IPS-NIHi7 (cell line): ENCODE data around the gene GK.
"Not testable (repeated sequence)": the region's sequence is repeated elsewhere in the genome, so short reads cannot be mapped to it uniquely, and the experiment has no call there.

Source experiments
- DNase-seq: peaks from one replicate; pipeline ENCODE4 v3.0.0; 2012; ENCODE audit warnings: mixed read lengths; ENCODE audit errors: extremely low spot score

GK gene

GRCh38 chrX:30706216-30706775 lies 53.1 kb downstream of the GK start:
- DNase-seq, result no peak

DNA sequence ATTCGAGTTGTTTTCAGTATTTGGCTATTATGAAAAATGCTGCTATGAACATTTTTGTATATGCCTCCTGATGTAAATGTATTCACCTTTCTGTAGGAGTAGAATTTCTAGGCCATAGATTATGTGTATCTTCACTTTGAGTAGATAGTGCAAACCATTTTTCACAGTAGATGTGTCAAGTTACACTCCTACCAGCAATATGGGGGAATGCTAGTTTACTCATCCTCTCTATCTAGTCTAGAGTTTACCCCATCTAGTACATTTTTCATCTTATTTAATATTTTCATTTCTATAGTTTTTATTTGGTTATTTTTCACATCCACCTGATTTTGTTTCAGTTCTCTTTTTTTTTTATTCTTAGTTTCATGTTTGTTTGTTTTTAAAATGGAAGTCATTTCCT lies 59.0 kb downstream of the GK start:
- DNase-seq, result no peak

GRCh38 chrX:30713061-30713525 lies 59.9 kb downstream of the GK start:
- DNase-seq, result peak; percentile 74

GRCh38 chrX:30714138-30714537 lies 60.9 kb downstream of the GK start:
- no peak for DNase-seq

DNA sequence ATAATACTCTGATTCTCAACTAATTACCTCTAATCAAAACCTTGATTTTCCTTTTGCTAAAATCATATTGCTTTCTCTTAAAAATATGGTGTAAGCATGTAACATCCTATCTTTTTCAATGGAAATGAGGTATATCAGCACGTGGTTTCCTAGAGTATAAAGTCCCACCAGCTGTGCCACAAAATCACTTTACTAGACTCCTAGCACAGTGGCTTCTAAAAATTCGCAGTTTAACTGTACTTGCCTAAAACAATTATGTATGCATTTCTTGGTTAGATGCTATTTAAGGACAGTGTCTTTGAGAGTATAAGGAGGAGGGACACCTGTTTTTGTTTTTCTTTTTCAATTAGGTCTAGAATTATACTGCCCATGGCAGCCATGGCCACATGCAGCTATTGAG lies 62.8 kb downstream of the GK start:
- no peak for DNase-seq

DNA sequence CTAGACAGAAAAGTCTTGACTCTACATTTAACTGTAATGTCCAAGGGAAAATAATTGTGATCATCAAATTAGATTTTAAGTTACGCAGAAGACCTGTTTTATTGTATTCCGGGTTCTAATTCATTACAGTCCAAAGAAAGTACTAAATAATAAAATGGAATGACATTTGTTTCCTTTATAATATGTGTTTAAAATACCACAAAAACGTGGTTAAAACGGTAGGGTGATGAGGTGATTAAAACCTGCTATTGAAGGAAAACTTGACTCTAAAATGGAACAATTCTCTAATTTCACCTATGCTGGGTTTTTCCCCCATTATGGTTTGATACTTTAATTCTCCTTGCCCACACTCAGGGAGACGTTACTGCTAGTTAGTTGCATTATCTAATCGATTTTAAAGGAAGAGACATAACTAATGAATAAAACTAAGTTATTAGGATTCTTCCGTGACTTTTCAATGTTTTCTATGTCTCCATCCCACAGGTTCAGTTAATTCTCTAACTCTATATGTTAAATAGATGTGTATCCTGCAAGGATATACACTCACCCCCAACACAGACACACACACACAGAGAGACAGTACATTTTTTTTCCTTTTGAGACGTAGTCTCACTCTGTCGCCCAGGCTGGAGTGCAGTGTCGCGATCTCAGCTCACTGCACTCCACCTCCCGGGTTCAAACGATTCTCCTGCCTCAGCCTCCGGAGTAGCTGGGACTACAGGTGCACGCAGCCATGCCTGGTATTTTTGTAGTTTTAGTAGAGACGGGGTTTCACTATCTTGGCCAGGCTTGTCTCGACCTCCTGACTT lies 80.8 kb downstream of the GK start:
- no peak for DNase-seq

DNA sequence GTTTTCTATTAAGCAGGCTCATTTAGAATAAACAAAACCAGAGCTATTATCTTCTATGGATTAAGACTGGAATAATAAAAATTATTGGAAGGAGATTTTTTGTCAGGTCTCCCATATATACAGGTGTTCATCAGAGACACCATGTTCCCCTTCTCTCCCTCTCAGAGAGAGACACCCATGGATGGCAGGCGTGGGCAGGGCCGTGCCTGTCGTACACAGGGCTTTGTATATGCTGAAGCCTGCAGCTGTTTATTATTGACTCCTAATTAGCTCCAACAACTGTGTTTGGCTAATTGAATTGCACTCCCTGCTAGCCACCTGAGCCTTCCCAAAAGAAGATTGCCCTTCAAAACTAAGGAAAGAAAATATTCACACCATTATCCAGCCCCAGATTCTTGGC lies 81.6 kb downstream of the GK start:
- DNase-seq, result no peak

DNA sequence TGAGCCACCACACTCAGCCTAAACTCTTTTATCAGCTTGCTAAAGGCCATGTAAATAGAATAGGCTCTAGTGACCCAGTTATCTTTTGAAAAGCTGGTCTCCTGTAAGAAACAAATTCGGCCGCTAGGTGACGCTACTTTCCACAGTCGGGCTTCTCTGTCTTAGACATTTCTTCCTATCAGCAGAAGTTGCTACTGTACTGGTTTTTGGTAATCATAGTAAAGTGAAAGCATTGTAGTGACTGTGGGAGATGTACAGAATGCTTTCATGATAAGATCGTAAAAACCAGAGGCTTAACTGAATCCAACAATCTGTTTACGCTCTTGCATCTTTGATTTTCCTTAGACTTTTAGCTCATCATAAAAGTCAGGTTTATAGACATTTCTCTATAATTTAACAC lies 82.6 kb downstream of the GK start:
- DNase-seq, result peak; percentile 68

- no peak for DNase-seq
These were observed 88.3 kb downstream of the GK start for GRCh38 chrX:30741545-30741944.

GRCh38 chrX:30748342-30748960 lies 95.2 kb downstream of the GK start:
- DNase-seq, result no peak

GRCh38 chrX:30751497-30751896 lies 98.3 kb downstream of the GK start:
- no peak for DNase-seq

DNA sequence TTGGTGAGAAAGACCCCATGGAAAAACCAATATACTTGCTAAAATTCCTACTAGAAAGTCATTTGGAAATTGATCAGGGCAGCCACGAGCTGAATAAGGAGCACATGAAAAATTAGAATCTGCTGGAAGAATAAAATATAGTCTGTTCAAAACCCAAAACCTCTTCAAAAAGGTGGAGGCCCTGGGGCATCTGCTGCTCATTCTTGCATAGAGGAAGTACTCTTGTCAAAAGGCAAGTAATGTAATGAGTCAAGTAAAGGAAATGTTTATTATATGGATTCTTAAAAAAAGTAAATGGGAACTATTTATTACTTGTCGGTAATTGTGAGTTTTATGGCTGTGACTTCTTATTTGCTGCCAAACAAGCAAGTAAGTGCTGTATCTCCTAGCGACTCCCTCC lies 109.5 kb downstream of the GK start:
- no peak for DNase-seq

DNA sequence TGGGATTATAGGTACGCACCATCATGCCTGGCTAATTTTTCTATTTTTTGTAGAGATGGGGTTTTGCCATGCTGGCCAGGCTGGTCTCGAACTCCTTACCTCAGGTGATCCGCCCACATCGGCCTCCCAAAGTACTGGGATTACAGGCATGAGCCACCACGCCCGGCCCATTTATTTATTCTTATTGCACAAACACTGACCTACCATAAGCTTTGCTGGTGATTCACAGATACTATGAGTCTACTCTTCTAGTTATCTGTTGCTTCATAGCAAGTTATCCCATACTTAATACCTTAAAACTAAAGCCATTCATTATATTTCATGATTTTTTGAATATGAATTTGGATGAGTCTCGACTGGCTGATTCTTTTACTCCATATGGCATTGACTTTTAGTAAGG lies 120.5 kb downstream of the GK start:
- not testable (repeated sequence) for DNase-seq

- DNase-seq, result no peak
These were observed 124.4 kb downstream of the GK start for GRCh38 chrX:30777575-30777974.

DNA sequence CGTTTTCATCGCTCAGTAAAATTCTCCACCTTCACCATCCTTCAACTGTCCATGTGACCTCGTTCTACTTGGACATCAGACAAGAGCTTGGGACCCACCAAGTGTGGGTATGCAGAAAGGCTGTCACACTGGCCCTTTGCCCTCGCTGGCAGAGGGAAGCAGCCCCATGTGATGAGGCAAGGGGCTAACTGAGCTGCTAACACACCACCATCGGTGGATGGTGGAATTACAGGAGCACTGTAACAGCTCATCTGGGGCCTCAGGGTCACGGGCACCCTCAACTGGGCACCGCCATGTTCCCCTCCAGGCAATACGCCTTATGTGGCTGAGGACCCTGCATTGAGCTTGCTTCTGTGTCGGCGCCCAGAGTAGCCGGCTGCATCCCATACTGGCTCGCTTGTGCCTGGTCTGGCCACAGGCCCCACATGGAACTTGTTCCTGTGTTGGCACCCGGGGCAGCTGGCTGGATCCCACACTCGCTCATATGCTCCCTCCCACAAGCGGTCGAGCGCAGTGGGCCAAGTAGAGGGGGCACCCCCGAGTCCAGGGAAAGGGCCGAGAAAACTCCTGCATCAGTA lies 126.3 kb downstream of the GK start:
- no peak for DNase-seq
